Sigmoid colon (tissue), 4 donors: ENCODE data around the gene RAD51C.

Source experiments
- POLR2AphosphoS5 ChIP-seq, 4 donors: sonication (generic); formaldehyde crosslinking; IDR thresholded peaks; one replicate each; pipeline ENCODE4 v1.6.1; 2017; ENCODE audit warnings: antibody characterized with exemption in 4 of 4
- TF ChIP-seq, protein P1 (sequence below), 4 experiments: fragments of 450-650 bp in 3 of 4; fragments of 200-600 bp in 1 of 4; IDR thresholded peaks; one replicate each; pipeline ENCODE4 v1.5.1; 2016 to 2019; ENCODE audit warnings: antibody characterized with exemption in 4 of 4, mild to moderate bottlenecking in 3 of 4, moderate library complexity in 2 of 4

DNA sequence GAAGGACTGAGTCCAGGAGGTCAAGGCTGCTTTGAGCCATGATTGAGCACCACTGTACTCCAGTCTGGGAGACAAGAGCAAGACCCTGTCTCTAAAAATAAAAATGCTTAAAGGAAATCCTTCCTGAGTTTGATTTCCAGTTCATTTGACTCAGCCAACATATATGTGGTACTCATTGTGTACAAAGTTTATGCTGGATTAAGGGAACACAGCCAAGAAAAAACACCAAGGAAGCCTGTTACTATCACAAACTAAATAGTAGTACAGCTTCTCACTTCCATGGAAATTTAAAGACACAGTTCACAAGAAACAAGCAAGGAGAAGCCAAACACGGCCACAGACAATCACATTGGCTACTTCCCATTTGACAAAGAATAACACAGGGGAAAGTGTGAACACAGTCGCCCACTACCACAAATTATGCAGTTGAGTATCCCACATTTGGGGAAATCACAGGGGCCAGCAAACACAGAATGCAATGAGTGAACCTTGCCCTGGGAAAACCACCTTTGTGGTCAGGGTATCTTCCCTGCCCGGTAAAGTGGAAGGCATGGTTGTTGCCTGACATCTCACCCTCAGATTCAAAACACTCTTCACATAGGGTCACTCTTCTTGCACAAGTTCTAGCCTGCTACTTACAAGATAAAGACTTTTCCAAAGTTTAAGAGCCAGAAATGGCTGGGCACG is 15.1 kb upstream of the RAD51C start:
- TF ChIP-seq, protein P1, sequence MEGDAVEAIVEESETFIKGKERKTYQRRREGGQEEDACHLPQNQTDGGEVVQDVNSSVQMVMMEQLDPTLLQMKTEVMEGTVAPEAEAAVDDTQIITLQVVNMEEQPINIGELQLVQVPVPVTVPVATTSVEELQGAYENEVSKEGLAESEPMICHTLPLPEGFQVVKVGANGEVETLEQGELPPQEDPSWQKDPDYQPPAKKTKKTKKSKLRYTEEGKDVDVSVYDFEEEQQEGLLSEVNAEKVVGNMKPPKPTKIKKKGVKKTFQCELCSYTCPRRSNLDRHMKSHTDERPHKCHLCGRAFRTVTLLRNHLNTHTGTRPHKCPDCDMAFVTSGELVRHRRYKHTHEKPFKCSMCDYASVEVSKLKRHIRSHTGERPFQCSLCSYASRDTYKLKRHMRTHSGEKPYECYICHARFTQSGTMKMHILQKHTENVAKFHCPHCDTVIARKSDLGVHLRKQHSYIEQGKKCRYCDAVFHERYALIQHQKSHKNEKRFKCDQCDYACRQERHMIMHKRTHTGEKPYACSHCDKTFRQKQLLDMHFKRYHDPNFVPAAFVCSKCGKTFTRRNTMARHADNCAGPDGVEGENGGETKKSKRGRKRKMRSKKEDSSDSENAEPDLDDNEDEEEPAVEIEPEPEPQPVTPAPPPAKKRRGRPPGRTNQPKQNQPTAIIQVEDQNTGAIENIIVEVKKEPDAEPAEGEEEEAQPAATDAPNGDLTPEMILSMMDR (IDR thresholded peaks at IDR 0.05), result no peak
- no peak for TF ChIP-seq POLR2AphosphoS5 (IDR thresholded peaks at IDR 0.05)
